HepG2 (cell line): Measurements from ENCODE around the gene C2. TPM values are rescaled to one million over a fixed set of nuclear protein-coding genes. Genes with fewer than 3 reads are reported as not detected.
A peak's percentile ranks its signal among the peaks of the same experiment; 100 is the strongest.

Source experiments
- E2F5 ChIP-seq: sonication (generic); formaldehyde crosslinking; conservative IDR thresholded peaks from 2 replicates; pipeline ENCODE4 v1.4.0; 2020; ENCODE audit warnings: missing genetic modification reagents
- ELF3 ChIP-seq: IDR thresholded peaks from 2 replicates; pipeline ENCODE4 v1.6.1; 2016; ENCODE audit warnings: missing genetic modification reagents, missing compliant biosample characterization
- ETV5 ChIP-seq: IDR thresholded peaks from 2 replicates; pipeline ENCODE4 v1.6.1; 2018; ENCODE audit warnings: missing biosample characterization, missing genetic modification reagents, inconsistent platforms, borderline replicate concordance
- KLF12 ChIP-seq: sonication (generic); formaldehyde crosslinking; IDR thresholded peaks from 2 replicates; pipeline ENCODE4 v1.4.0; 2020; ENCODE audit warnings: missing genetic modification reagents, borderline replicate concordance
- MED1 ChIP-seq: sonication (generic); formaldehyde crosslinking; IDR thresholded peaks from 2 replicates; pipeline ENCODE4 v1.4.0; 2020; ENCODE audit warnings: missing genetic modification reagents
- NFIC ChIP-seq: IDR thresholded peaks from 2 replicates; pipeline ENCODE4 v1.6.1; 2012; ENCODE audit warnings: mild to moderate bottlenecking, low read length, inconsistent platforms
- PATZ1 ChIP-seq: sonication (generic); formaldehyde crosslinking; IDR thresholded peaks from 2 replicates; pipeline ENCODE4 v1.4.0; 2020; ENCODE audit warnings: missing genetic modification reagents
- REXO4 ChIP-seq: sonication (generic); formaldehyde crosslinking; IDR thresholded peaks from 2 replicates; pipeline ENCODE4 v1.8.0; 2022; ENCODE audit warnings: missing genetic modification reagents, mild to moderate bottlenecking, borderline replicate concordance
- SP5 ChIP-seq: IDR thresholded peaks from 2 replicates; pipeline ENCODE4 v1.6.1; 2016; ENCODE audit warnings: low read depth, borderline replicate concordance
- SRY ChIP-seq: sonication (generic); formaldehyde crosslinking; IDR thresholded peaks from 2 replicates; pipeline ENCODE4 v1.8.0; 2022; ENCODE audit warnings: mild to moderate bottlenecking, missing genetic modification reagents
- TFDP2 ChIP-seq: sonication (generic); formaldehyde crosslinking; IDR thresholded peaks from 2 replicates; pipeline ENCODE4 v1.4.0; 2020; ENCODE audit warnings: missing genetic modification reagents
- TRIM22 ChIP-seq: fragments of 450-650 bp; IDR thresholded peaks from 2 replicates; pipeline ENCODE4 v1.6.1; 2017
- ZBTB7B ChIP-seq: sonication (generic); formaldehyde crosslinking; IDR thresholded peaks from 2 replicates; pipeline ENCODE4 v1.4.0; 2020; ENCODE audit warnings: missing genetic modification reagents
- ZFP36L1 ChIP-seq: sonication (generic); formaldehyde crosslinking; IDR thresholded peaks from 2 replicates; pipeline ENCODE4 v1.8.0; 2022; ENCODE audit warnings: mild to moderate bottlenecking, missing genetic modification reagents, moderate library complexity
- ZFP36L2 ChIP-seq: sonication (generic); formaldehyde crosslinking; IDR thresholded peaks from 2 replicates; pipeline ENCODE4 v1.4.0; 2020; ENCODE audit warnings: missing genetic modification reagents
- ZXDC ChIP-seq: sonication (generic); formaldehyde crosslinking; IDR thresholded peaks from 2 replicates; pipeline ENCODE4 v1.5.0; 2020; ENCODE audit warnings: mild to moderate bottlenecking, missing genetic modification reagents
- polyA plus RNA-seq, 8 experiments: library from polyadenylated mRNA; depleted of rRNA in 3 of 8; stranded (reverse) in 7 of 8; unstranded in 1 of 8; fragments of >200 nt; fragmentation: Illumina TruSeq in 4 of 8; extraction: Trizol in 4 of 8; gene quantifications; 2 replicates each; pipeline versions ENCODE4 v1.2.1 to v1.2.3, GENCODE V29; 2011 to 2016; ENCODE audit warnings: low read depth in 4 of 8, missing spikeins in 1 of 8, mixed read lengths in 1 of 8; ENCODE audit not compliant: insufficient read depth in 1 of 8
- total RNA-seq, 5 experiments: library from RNA; depleted of rRNA; stranded (reverse); fragments of >200 nt; fragmentation: Illumina TruSeq; extraction: Trizol; gene quantifications; 2 replicates each; pipeline ENCODE4 v1.2.3, GENCODE V29; 2016; ENCODE audit warnings: low read depth in 1 of 5
- TF ChIP-seq, protein P1 (sequence below): sonication (generic); formaldehyde crosslinking; IDR thresholded peaks from 2 replicates; pipeline ENCODE4 v1.4.0; 2020; ENCODE audit warnings: low read depth, mild to moderate bottlenecking, missing genetic modification reagents
- TF ChIP-seq, protein P2 (sequence below): sonication (generic); formaldehyde crosslinking; IDR thresholded peaks from 2 replicates; pipeline ENCODE4 v1.5.0; 2020; ENCODE audit warnings: mild to moderate bottlenecking, missing genetic modification reagents

The C2 gene
- total and polyA plus RNA-seq, 2 of the 13 experiments (the other 11 are each of a cell fraction or from before 2014, with no cell fraction given): 165 to 307 TPM

- no peak for TF ChIP-seq PATZ1 (CRISPR knock-in tag)
- TF ChIP-seq MED1 (CRISPR knock-in tag): no peak
- TF ChIP-seq SP5 (CRISPR knock-in tag): no peak
- no peak for TF ChIP-seq ZFP36L2 (CRISPR knock-in tag)
- TF ChIP-seq, protein P1, sequence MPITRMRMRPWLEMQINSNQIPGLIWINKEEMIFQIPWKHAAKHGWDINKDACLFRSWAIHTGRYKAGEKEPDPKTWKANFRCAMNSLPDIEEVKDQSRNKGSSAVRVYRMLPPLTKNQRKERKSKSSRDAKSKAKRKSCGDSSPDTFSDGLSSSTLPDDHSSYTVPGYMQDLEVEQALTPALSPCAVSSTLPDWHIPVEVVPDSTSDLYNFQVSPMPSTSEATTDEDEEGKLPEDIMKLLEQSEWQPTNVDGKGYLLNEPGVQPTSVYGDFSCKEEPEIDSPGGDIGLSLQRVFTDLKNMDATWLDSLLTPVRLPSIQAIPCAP (CRISPR knock-in tag): no peak
- TF ChIP-seq TRIM22: no peak
- TF ChIP-seq ZXDC (CRISPR knock-in tag): peak; percentile 48; the same call in 1 of the 2 replicates
- no peak for TF ChIP-seq REXO4 (CRISPR knock-in tag)
- TF ChIP-seq TFDP2 (CRISPR knock-in tag): no peak
- TF ChIP-seq ETV5 (CRISPR knock-in tag): no peak
- TF ChIP-seq ZFP36L1 (CRISPR knock-in tag): no peak; the same call in 1 of the 2 replicates
- no peak for TF ChIP-seq E2F5 (CRISPR knock-in tag)
- no peak for TF ChIP-seq NFIC
- TF ChIP-seq KLF12: 0 out of 2 replicates have a peak, but pooled peaks have one; percentile 72
- no peak for TF ChIP-seq ELF3
- TF ChIP-seq ZBTB7B: peak; percentile 17; the same call in 1 of the 2 replicates
- TF ChIP-seq, protein P2, sequence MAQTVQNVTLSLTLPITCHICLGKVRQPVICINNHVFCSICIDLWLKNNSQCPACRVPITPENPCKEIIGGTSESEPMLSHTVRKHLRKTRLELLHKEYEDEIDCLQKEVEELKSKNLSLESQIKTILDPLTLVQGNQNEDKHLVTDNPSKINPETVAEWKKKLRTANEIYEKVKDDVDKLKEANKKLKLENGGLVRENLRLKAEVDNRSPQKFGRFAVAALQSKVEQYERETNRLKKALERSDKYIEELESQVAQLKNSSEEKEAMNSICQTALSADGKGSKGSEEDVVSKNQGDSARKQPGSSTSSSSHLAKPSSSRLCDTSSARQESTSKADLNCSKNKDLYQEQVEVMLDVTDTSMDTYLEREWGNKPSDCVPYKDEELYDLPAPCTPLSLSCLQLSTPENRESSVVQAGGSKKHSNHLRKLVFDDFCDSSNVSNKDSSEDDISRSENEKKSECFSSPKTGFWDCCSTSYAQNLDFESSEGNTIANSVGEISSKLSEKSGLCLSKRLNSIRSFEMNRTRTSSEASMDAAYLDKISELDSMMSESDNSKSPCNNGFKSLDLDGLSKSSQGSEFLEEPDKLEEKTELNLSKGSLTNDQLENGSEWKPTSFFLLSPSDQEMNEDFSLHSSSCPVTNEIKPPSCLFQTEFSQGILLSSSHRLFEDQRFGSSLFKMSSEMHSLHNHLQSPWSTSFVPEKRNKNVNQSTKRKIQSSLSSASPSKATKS: no peak
- TF ChIP-seq SRY (CRISPR knock-in tag): no peak
Observed at GRCh38 chr6:31971279-31971992, 43.9 kb downstream of the C2 start (continued).
